ENCODE measurements around the gene ST7. TPM values are rescaled to one million over a fixed set of nuclear protein-coding genes. Genes with fewer than 3 reads are reported as not detected.
"Not testable (repeated sequence)": the region's sequence is repeated elsewhere in the genome, so short reads cannot be mapped to it uniquely, and the experiment has no call there.

The ST7 gene
- total RNA-seq, 1 experiment from 2014 or later: 27.2 TPM

DNA sequence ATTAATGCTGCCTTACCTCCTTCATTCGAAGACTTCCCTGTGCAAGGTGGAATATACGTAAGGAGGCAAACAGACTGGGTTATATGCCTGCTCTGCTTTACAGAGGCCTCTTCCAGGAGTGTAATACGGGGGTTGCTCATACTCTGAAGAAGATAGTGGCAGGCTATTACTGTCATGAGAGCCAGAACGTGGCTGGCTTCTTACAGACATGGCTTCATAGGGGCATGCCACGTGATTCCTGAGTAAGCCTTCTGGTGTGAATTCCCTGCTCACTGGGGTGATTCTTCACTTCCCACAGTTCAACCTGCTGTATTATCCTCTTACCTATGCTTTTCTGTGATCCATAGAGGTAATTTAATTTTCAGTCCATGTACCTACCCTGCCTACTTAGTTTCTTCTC is 141.8 kb downstream of the ST7 start:
- no peak for DNase-seq (ENCODE audit: low read depth)

DNA sequence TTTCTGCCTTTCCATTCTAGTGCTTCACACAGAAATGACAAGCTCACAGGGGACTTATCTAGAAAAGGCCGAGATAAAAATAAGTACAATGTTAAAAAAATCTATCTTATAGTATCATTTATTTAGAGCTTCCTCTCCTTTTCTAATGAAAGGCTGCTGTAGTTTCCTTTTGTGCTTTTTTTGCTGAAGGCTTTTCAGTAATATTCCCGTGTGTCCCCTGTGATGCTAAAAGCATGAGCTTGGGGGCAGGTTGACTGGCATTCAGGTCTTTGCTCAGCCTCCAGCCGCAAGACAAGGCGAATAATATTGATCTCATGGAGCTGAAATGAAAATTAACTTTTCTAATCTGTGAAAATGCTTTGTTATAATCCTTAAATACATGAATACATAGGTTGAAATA is 143.0 kb downstream of the ST7 start:
- DNase-seq (ENCODE audit: low read depth): no peak

GRCh38 chr7:117096942-117097341 is 143.6 kb downstream of the ST7 start:
- no peak for DNase-seq (ENCODE audit: low read depth)

DNA sequence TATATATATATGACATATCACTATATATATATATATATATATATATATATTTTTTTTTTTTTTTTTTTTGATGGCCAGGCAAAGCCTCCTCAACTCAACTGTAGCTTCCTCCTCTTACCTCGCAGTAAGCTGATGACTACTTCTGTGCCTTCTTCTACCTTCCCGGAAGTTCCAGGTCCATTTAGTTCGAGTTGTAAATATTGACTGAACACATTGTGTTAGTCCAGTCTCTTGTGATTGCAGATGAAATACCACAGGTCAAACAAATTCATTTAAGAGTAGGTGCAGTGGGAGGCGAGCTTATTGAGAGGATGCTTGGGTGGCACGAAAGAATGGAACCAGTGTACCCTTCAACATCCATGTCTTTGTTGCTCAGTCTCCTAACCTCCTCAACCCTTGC is 144.6 kb downstream of the ST7 start:
- DNase-seq (ENCODE audit: low read depth): no peak

DNA sequence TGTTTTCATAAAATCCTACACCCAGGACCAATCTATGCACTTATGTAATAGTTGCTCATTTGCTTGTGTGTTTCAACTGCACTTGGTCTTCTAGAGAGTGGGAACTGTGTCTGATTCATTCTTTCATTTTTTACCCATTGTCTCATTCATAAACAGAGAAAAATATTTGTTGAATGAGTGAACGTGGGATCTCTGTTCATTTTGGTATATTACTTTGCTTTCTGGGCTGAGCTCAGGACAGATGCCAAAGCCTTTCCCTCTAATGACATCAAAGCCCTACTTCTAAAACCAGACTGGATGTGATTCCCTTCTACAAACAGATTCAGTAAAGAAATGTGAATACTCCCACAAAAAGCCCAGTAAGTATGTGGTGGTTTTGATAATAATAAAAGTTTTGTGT is 145.2 kb downstream of the ST7 start:
- peak; percentile 89 for DNase-seq (ENCODE audit: low read depth)

GRCh38 chr7:117101026-117101425 is 147.7 kb downstream of the ST7 start:
- no peak for DNase-seq (ENCODE audit: low read depth)

DNA sequence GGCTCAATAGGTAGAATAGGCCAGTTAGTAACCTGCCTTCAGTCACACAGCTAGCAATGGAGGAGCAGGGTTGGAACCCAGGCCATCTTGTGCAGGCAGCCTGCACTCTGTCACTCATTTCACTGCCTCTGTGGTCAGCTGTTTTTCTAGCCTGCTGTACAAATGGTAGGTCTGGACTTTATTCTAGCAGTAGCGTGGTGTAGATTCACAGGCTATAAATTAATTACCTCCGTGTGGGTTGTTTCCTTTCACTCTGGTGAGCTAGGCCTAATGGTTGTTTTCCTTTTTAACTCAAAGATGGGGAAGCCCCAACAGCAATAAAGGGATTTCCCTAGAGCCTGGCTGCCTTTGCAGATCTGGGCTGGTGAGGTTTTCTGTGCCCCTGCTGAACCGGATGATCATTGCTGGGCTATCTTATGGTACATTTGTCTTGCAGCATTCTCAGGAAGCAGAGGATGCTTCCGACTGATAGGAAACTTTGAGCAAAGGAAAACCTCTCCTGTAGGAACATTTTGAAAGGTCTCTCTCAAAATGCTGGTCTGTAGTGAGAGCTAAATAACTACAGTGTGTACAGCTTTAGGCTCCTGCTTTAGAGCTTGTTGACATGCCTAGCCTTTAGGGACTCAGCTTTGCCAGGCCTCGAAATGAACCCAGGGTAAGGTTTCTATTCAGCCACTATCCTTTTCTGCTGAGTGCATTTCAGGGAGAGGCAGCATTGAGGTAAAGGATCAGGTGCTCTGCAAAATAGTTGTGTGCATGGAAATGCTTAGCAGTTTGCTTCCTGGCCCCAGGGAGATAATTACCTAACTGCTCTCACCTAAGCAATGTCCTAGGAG is 157.4 kb downstream of the ST7 start:
- DNase-seq (ENCODE audit: low read depth): no peak

- DNase-seq (ENCODE audit: low read depth): no peak
These were observed 158.2 kb downstream of the ST7 start for GRCh38 chr7:117111535-117111934.

- no peak for DNase-seq (ENCODE audit: low read depth)
These were observed 159.3 kb downstream of the ST7 start for GRCh38 chr7:117112640-117113039.

DNA sequence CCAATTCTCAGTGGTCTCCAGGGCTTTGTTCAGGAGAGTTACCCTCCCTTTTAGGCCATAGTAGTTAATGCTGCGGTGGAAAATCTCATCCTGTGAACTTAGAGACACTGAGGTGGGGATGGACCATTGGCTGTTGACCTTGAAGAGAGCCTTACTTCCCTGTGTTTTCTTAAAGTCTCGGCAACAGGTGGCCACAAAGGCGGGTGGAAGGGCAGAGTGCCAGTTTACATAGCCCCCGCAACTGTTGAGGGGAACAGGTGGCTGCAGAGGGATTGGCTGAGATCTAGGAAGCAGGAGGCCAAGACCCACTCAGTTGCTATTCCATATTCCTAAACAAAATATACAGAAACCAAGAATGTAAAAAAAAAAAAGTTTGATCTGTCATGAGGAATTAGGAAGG is 160.6 kb downstream of the ST7 start:
- DNase-seq (ENCODE audit: low read depth): no peak

DNA sequence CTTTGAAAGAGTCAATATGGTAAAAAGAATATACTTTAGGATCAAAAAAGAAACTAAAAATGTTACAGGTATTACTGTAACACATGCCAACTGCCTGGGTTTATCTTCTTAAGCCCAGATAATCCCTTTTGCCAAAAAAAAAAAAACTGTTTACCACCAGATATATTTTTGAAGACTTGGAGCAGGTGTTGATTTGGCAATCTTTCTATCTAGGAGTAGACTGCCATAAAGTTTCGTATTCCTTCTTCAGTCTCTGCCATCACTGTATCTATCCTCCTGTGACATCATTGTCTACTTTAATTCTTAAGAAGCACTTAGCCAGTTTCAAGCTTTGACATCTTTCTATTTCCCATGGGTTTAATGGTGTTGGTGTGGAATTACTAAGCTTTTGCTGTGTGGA is 161.0 kb downstream of the ST7 start:
- no peak for DNase-seq (ENCODE audit: low read depth)

- DNase-seq (ENCODE audit: low read depth): no peak
These were observed 162.9 kb downstream of the ST7 start for GRCh38 chr7:117116211-117116610.

DNA sequence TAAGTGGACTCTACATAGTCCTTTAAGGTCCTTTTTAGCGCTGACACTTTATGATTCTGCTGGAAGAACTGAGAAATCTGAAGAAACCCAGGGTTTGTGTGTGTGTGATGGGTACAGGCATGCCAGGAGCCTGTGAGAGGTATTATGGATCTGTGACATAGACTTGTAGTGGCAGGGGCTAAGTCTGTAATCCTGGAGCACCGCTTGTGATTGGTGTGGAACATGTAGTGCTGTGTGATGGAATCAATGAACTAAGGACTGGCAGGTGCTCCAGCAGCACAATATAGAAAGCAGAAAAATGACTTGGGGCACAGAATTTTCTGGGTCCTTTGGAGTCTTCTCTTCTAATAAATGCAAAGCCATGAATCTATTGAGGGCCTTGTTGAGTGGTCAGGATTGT is 163.9 kb downstream of the ST7 start:
- DNase-seq (ENCODE audit: low read depth): no peak

GRCh38 chr7:117118579-117119180 is 165.4 kb downstream of the ST7 start:
- no peak for DNase-seq (ENCODE audit: low read depth)

- peak; percentile 79 for DNase-seq (ENCODE audit: low read depth)
These were observed 166.1 kb downstream of the ST7 start for GRCh38 chr7:117119192-117119924.

- DNase-seq (ENCODE audit: low read depth): not testable (repeated sequence)
These were observed 167.0 kb downstream of the ST7 start for GRCh38 chr7:117120321-117120720.

DNA sequence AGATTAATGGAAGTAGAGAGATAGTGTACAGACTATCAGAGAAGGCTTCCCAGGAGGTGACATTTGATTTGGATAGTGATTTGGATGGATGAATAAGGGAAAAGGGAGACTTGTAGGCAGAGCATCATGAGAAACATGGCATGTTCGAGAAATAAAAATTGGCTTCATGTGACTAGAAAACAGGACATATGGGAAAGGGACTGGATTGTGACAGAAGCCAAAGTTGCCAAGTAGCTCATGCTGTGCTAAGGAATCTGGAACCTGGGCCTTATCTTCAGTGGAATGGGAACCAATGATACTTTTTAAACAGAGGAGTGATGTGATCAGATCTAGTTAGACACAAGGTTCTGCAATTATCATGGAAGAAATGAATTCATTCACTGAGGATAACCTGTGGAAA is 168.7 kb downstream of the ST7 start:
- not testable (repeated sequence) for DNase-seq (ENCODE audit: low read depth)

DNA sequence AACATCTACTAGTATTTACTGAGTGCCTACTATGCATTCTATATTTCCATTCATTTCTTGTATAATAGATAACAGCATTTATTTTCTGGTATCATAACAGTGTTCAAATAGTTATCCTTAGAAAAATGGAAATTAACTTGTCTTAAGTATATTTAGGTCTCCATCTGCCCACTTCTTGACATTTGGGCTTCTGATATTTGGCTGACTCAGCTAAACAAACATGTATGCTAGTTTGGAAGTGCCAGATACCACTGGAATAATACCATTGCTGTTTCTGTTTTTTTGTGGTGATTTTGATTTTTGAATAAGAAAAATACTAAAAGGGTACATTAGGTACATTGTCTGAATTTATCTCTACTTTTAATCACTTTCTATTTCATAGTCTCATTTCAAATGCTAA is 169.2 kb downstream of the ST7 start:
- no peak for DNase-seq (ENCODE audit: low read depth)

DNA sequence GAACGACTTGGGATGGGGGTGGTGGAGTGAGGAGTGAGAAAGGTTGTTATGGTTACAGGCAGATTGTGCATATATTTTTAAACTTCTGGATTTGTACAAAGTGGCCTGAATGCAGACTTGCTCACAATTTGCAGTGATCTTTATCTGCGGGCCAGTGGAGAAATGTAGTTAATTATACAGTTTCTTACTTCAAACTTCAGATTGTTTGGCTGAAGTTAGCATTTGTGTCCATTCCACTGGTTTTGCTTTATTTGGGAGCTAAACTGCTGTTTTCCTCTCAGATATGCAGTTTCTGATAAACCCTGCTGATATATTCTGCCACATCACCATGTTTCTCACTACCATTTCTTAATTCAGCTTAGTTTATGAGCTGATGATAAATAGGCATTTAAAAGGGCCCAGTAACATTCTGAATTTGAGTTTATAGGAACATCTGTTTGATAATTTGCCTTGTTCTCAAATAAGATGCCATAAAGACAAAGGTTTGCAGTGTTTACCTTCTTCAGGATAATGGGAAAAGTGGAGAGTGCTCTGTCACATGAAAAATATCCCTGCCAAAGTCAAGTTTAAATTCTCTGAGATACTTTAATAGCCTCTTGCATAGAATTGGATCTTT is 170.1 kb downstream of the ST7 start:
- DNase-seq (ENCODE audit: low read depth): peak; percentile 33

DNA sequence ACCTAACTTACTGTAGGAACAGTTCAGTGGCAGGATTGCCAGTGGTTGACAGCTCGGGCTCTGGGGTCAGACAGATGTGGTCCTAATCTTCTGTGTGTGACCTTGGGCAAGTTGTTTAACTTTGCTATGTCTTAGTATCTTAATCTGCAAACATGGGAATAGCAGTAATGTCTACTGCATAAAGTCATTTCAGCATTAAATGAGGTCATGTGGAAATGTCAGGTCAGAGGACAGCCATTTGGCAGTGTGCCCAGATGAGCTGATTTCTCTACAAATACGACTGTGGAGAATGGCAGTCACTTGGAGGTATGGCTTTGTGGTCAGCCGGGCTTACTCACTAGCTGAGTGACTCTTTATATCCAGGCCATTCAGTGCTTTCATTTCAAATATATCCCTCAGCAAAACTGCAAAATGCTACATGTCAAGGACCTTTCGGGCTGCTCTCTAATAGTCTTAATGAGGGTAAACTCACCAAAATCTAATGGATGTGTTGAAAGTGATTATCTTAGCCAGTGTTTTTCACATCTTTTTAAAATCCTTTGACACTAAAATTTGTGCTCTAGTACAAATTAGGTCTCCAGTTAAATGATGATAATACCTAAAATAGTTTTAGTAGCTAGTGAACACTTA is 171.4 kb downstream of the ST7 start:
- DNase-seq (ENCODE audit: low read depth): peak; percentile 99

DNA sequence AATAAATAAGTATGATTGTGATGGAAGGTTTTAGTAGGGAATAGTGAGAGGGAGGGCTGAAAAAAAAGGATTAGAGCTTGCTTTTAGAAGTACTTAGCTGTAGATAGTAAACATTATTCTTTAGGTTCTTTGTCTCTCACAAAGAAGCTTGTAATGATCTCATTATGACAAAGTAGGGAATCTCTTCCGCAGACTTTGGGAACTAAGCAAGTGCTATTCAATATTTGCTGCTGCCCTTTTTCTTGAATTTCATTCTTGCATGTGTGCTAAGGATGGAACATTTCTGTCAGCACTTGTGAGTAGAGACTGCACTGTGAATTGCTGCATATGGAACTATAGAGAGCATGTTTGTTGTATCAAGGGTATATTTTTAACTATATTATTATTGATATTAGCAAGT is 173.4 kb downstream of the ST7 start:
- no peak for DNase-seq (ENCODE audit: low read depth)

GRCh38 chr7:117127585-117128168 is 174.4 kb downstream of the ST7 start:
- peak; percentile 72 for DNase-seq (ENCODE audit: low read depth)

Data from M059J (cell line).